Stimulated activated CD8-positive, alpha-beta memory T cell treated with anti-CD3 and anti-CD28 coated beads, Interleukin-12 subunit alpha, Interleukin-12 subunit beta, amount 100 ng/mL, for 24 hours (primary cell): ENCODE data around the gene CD34.

Experiments
- DNase-seq: peaks from one replicate; pipeline ENCODE4 v3.0.0-alpha.2; 2020; ENCODE audit errors: extremely low read depth

CD34 gene

DNA sequence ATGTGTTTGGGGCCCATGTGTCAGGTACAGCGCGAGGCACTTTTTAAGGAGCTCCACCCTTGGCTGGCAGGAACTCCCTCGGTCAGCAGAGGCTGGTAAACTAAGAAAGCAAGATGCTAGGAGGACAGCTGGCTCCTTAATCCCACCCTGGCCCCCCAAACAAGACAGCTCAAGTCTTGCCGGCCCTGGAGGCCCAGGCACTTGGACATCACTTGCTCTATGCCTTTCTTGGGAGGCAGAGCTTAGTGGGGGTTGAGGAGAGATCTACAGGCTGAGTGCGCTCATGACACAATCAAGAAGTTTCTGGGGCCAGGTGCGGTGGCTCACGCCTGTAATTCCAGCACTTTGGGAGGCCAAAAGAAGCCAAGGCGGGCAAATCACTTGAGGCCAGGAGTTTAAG is 78.1 kb downstream of the CD34 start:
- no peak for DNase-seq

DNA sequence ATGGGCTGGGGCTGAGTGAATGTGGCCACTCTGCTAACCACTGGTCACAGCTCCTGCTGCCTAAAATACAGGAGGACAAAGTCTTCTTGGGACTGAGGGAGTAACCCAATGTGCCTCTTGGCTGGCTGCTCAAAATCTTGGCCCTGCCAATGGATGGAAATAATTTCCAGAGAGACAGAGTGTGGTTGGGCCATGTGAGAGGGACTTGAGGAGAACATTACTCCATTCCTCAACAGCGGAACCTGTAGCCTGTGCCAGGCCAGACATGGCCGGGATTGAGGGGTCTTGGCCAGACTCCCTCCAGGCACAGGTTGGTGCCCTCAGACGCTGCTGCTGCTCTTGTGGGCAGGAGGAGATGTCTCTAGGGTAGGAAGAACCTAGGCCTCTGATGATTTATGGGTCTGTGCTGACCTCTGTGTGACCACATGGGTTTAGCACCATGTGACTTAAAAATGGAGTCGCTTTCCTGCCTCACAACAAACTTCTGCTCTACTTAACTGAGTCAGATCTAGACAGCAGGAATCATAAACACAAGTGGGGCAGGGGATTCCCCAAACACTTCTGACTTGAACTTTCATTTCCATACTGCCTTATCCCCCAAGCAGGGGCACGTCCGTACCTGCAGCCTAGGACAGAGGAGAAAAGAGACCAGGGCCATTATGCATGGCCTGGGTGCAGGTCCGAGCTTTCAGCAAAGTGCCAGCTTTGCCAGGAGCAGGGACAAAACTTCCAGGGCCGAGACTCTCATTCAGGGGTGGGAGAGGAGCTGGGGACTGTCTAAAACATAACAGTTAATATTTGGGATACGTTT is 79.2 kb downstream of the CD34 start:
- DNase-seq = no peak
